ENCODE measurements around the gene COX6A1.
A peak's percentile ranks its signal among the peaks of the same experiment; 100 is the strongest.
"Not testable (repeated sequence)": the region's sequence is repeated elsewhere in the genome, so short reads cannot be mapped to it uniquely, and the experiment has no call there.

COX6A1 gene

DNA sequence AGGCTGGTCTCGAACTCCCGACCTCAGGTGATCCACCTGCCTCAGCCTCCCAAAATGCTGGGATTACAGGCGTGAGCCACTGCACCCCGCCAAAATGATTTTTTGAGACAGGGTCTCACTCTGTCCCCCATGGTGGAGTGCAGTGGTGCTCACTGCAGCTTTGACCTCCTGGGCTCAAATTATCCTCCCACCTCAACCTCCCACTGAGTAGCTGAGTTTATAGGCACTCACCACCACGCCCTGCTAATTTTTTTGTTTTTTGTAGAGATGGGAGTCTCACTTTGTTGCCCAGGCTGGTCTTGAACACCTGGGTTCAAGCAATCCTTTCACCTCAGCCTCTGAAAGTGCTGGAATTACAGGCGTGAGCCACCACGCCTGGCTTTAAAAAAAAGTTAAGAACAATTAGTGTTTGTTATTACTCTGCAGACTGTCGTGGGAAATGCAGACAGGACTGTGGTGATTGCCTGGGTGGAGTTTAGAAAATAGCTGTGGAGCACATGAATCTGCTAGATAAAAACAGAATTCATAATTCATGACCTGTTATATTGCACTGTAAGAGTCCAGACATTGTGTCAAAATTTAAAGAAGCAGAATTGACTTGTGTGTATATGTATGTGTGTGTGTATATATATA is 9.2 kb upstream of the COX6A1 start:
- no peak for DNase-seq

DNA sequence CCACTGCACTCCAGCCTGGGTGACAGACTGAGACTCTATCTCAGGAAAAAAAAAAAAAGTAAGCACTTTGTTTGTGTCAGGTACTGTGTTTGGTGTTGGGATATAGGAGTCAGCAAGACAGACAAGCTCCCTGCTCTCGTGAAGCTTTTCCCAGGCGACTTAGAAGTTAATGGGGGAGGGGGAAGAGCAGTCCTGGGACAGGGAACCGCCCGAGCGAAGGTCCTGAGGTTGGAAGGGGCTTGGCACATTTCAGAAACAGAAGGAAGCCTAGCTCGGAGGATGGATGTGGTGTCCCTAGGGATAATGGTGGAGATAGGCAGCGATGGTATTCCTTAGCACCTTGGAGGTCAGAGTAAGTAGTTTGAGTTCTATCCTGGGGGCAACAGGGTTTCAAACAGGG is 8.5 kb upstream of the COX6A1 start:
- DNase-seq, result no peak

DNA sequence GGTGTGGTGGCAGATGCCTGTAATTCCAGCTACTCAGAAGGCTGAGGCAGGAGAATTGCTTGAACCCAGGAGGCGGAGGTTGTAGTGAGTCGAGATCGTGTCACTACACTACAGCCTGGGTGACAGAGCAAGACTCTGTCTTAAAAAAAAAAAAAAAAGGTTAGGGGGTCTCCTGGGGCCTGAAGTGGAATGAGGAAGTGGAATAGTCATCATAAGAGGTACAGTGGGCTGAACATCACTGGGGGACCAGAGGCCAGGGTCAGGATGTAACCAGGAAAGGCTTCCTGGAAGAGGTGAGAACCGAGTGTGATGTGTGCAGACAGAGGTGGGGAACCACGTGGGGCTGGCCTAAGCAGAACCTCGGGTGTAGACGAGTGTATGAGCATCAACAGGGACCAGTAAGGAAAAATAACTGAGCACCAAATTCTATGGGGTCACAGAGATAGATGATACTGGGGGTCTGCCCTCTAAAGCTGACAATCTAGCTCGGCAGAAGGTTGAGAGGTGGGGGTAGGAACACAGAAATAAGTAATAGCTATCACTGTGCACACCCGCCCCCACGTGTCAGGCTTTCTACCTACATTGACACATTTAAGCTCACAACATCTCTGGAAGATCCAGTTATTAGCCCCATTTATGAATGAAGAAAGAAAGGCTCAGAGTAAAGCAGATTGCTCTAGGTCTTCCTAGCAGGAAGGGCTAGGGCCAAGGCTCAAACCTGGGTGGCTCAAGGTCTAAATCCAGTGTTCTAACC is 5.0 kb upstream of the COX6A1 start:
- DNase-seq, result no peak

DNA sequence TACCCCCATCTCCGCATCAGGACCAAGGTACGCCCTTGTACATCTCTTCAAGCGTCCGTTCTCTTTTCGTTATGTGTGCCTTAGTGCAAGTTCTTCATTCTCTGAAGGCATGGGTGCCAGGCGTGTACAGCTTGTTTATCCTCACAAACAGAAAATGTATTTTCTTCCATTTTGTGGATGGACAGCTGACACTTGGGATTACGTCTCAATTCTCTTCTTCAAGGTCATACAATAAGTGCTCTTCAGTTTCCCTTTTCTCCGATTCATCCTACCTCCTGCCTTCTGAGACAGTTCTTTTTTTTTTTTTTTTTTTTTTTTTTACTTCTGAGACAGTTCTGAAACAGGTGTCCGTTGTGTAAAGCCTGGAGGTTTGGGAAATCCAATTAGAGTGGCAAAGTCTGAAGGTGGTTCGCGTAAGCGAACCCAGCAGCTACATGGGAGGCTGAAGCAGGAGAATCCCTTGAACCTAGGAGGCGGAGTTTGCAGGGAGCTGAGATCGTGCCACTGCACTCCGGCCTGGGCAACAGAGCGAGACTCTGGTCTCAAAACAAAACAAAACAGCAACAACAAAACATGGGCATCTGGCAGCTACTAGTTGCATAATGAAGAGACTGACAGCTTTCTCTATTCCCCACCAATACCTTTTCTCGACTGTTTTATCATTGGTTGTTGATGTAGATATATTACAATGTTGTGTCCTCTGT is 734 bp downstream of the COX6A1 start:
- no peak for DNase-seq

DNA sequence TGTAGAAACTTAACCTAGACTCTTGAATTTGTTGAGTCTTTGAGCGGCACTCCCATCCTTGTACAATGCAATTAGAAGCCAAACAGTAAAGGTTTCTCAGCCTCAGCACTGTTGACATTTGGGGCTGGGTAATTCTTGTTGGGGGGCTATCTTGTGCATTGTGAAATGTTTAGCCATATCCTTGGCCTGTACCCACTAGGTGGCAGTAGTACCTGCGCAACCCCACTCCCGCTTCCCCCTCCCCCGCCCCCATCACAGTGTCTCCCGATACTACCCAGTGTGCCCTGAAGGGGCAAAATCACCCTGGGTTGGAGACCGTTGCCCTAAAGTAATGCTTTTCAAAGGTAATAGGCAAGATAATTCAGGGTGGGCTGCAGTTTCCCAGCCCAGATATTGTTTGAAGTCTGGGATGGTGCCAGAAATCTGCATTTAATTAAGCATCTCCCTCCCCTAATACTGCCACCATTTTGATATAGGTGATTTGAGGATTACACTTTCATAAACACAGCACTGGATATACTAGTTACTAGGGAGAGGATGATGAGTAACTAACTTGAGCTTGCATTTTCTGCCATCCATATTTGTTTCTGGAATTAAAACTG is 1.8 kb downstream of the COX6A1 start:
- DNase-seq, result peak; percentile 21

DNA sequence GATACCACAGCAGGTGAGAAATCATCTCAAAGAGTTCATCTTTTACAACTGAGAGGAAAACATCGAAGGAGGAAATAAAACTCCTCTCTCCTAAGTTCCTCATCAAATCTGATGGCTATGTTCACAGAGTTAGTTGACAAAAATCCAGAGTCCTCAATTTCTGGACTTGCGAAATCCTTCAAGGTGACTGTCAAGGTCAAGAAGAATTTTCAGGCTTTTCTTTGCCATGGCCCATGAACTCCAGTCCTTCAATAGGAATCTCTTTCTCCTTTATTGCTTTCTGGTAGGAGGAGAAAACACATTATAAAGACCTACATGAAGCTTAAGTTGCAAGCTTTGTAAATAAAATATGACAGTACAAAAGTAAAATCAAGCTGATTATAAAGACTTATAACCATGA is 6.8 kb downstream of the COX6A1 start:
- no peak for DNase-seq

DNA sequence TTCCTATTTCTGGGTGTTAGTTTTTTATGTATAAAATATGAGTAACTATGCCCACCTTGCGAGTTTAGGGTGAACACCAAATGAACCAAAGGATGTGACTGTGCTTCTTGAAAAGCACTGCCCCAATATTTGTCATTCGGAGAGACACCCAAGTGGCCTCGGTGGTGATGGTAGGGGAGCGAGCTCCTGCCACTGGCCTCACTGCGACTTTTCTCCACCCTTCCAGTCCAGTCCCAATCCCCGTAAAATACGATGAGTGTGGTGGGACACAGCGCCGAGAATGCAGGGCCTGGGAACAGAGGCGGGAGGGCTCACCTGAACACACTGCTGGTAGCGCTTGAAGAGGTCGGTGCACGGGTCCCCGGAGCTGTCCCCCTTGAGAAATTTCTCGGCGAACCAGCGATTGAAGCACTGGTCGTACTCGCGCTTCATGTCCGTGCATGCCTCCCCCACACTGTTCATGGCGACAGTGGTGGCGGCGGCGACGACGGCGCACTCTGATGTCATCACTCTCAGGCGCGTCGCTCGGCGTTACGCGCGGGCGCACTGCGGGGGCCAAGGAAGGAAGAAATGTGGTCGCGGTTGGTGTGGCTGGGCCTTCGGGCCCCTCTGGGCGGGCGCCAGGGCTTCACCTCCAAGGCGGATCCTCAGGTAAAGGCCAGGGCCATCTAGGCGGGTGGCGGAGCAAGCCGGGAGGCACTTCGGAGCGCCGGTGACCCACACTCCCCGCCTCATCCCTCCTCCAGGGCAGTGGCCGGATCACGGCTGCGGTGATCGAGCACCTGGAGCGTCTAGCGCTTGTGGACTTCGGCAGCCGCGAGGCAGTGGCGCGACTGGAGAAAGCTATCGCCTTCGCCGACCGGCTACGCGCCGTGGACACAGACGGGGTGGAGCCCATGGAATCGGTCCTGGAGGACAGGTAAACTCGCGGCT is 8.3 kb downstream of the COX6A1 start, which contains the start of the genes GATC and TRIAP1:
Gene GATC (plus strand): TSS at position 534 of the 933 bp plus-strand sequence. CDS start 37 bp downstream, at position 571.
Gene TRIAP1 (minus strand): TSS at position 474 of the 933 bp plus-strand sequence. CDS start 12 bp downstream, at position 462.
- DNase-seq, result peak; percentile 54

DNA sequence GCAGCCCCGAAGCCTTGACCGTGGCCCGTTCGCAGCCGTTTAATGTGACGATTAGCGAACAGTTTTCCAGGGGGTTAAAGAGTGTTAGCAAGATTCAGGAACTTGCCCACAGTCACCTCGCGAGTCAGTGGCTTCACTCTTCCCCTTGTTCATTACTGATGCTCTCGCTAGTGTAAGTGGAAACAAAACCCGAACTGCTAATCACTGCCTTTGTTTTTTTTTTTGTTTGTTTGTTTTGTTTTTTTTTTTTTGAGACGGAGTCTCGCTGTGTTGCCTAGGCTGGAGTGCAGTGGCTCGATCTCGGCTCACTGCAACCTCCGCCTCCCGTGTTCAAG is 8.9 kb downstream of the COX6A1 start:
- DNase-seq, result not testable (repeated sequence)

DNA sequence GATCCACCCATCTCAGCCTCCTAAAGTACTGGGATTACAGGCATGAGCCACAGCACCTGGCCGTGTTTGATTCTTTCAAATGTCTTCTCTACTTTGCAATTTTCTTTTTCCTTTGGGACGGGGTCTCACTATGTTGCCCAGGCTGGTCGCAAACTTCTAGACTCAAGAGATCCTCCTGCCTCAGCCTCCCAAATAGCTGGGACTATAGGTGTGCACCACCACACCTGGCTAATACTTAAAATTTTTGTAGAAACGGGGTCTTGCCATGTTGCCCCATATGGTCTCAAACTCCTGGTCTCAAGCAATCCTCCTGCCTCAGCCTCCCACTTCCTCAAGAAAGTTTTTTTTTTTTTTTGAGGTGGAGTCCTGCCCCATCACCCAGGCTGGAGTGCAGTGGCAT is 10.1 kb downstream of the COX6A1 start:
- no peak for DNase-seq

DNA sequence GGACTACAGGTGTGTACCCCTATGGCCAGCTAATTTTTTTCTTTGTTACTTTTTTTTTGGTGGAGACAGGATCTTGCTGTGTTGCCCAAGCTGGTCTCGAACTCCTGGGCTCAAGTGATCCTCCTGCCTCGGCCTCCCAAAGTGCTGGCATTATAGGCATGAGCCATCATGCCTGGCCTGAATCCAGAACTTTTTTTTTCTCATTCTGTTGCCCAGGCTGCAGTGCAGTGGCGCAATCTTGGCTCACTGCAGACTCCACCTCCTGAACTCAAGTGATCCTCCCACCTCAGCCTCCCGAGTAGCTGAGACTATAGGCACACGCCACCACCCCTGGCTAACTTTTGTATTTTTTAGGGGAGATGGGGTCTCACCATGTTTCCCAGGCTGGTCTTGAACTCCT is 14.6 kb downstream of the COX6A1 start:
- not testable (repeated sequence) for DNase-seq

DNA sequence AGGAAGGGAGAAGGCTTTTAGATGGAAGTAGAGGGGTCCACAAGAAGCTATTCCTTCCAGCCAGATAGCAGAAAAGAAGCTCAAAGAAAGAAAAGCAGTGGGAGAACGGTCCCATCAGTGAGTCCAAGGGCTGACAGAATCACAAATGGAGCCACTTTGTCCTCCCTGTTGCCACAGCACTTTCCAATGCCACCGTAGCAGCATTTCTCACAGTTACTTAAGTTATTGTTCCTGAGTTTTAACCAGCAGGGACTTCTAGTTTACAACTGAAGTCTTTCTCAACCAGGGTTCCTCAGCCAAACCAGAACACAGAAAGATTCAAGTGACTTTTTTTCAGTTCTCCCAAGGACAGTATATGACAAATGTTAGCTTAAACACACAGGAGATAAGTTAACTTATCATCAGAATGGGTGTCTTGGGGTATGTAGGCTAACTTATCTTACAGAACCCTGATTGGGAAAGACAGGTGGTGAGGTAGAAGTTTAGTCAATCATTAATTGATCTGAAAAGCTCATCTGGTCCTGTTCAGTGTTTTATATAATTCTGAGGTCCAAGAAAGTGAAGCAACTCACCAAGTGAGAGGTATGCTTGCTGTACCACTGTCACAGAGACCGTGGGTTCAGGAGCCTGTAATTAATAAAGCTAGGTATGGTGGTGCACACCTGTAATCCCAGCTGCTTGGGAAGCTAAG is 15.3 kb downstream of the COX6A1 start:
- DNase-seq, result no peak

DNA sequence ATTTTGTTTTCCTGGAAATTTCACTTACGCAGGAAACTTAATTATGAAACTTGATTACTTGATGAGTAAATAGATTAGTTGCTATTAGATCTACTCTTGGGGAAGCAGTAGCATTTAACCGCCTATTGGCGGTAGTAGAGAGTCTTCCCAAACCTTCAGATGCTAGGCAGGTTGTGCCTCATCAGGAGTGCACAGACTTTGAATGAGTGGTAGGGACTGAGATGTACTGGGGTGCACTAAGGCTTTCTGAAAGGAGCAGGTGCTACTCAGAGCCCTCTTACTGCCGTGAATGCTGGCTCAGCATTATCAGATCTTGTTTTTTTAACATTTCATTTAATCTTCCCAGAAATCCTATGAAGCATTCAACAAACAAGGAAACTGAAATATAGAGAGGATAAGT is 16.1 kb downstream of the COX6A1 start:
- no peak for DNase-seq

DNA sequence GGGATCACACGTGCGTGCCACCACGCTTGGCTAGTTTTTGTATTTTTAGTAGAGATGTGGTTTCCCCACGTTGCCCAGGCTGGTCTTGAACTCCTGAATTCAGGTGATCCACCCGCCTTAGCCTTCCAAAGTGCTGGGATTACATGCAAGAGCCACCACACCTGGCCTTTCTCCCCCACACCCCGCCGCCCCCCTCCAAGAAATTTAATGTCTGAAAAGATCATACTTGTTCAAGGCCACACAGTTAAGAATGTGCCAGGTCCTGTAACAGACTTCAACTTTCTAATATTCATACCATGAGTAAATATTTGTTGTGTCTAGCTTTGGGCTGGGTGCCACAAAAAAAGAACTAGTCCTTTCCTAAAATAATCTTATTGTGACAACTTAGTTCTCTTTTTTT is 17.4 kb downstream of the COX6A1 start:
- no peak for DNase-seq

DNA sequence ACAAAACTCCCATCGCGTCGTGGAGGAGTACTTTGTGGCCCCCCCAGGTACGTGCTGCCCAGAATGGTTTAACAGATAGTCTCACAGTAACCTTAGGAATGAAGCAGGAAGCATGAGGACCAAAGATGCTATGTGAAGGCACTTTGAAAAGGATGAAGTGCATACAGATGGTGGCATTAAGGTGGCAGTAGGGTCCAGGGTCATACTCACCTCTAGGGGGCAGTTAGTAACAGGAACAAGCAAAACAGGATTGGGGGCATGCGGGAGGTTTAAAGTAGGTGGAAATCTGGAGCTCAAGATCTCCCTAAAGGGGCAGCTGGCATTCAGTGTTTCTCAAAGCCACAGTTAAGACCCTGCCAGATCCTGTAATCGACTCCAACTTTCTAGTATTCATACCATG is 19.2 kb downstream of the COX6A1 start:
- no peak for DNase-seq

DNA sequence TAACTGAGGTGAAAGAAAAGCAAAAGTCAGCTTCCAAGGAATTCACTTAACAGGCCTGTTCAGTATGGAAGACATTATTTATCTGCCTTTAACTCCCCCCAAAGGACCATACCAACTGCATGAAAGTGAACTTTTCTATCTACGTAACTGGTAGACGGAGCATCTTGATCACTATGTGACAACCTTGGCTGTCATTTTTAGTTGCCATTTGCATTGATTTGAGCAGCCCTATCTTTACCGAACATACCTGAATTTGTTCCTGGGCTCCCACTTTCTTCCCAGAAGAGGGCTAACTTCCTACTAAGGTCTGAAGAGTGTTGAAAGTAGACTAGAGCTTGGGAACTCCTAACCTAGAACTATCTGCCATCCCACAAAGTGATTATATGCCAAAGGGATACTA is 22.2 kb downstream of the COX6A1 start:
- DNase-seq, result no peak

DNA sequence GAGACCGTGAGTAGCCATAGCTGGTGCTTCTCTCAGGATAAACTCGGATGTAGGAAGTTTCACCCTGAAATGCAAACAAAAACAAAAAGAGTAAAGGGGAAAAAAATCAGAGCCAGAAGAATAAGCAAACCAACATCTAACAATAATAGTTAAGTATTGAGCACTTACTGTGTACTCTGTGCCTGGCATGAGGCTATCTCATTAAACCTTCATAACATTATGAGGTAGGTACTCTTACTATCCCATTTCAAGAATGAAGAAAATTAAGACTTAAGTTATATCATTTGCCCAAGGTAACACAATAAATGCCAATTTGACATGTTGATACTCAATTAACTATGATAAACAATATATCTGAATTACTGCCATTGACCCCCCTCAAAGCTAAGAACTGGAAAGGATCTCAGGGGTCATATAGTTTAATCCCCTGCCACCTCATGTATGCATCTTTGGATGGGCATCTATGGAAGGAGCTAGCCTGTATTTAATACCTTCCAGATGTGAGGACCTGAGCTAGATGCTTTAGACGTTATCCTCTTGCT is 24.3 kb downstream of the COX6A1 start:
- DNase-seq, result no peak

DNA sequence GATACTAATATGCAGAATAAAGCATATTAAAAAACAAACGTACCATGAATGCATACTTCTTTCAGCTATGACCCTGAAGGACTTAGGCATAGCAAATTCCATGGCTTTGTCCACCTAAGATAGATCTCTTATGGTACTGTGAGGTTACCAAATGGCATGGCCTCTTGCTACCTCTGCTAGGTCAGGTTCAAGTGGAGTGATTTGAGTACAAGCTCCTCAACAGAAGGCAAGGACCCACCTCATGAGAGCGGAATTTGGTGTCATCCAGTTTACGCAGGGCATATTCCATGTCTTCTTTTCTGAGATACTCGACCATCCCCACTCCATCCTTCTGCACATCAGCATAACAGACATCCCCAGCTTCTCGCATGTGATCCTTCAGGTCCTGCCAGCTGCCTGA is 25.8 kb downstream of the COX6A1 start:
- DNase-seq, result no peak

DNA sequence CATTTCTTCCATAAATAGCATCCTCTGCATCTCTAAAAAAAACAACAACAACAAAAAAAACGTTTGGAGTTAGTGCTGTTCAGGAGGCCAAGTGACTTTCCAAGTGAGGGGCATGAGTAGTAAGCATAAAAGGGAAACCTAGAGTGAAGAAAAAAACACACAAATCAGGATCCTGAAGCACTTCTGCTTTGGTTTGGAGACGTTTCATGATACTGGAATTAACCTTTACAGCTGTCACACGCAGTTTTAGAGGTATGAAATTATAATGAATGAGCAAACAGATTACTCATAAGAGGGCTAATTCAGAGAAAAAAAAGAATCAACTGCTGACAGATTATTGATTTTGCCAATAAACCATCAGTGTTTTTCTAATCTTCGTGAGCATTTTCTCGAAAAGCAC is 27.8 kb downstream of the COX6A1 start:
- no peak for DNase-seq

DNA sequence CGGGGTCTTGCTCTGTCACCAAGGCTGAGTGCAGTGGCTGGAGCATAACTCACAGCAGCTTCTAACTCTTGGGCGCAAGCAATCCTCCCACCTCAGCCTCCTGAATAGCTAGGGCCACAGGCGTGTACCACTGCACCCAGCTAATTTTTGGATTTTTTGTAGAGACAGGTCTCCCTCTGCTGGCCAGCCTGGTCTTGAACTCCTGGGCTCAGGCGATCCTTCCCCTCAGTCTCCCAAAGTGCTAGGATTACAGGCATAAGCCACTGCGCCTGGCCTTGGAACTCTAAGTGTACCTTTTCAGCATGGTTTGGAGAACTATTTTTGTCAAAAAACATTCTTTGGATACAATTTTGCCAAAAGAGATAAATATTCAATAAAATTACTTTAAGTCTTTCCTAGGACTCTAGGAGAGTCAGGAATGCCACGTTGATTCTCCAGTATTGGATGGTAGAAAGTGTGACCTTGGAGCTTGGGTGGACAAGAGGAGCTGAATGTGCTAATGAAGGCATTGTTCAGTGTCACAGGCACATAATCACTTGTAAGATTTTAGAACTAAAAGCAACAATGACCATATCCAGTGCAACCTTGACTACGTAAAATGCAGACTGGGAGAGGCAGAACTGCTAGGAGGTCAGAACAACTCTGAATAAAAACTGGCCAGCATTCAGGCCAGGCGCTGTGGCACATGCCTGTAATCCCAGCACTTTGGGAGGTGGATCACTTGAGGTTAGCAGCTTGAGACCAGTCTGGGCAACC is 28.8 kb downstream of the COX6A1 start:
- DNase-seq, result no peak

DNA sequence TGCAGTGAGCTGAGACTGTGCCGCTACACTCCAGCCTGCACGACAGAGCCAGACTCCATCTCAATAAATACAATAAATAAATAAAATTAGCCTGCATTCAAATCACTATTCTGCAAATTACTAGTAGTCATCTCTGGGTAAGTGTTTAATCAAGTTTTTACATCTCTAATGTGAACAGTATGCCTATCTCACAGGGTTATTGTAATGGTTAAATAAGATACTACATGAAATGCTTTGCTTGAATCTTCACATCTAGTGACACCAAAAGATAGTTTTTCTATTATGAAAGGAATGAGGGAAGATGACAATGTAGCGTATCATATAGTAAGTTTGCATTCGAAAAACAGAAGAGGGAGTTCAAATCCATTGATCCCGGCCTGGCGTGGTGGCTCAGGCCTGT is 29.5 kb downstream of the COX6A1 start:
- no peak for DNase-seq

DNA sequence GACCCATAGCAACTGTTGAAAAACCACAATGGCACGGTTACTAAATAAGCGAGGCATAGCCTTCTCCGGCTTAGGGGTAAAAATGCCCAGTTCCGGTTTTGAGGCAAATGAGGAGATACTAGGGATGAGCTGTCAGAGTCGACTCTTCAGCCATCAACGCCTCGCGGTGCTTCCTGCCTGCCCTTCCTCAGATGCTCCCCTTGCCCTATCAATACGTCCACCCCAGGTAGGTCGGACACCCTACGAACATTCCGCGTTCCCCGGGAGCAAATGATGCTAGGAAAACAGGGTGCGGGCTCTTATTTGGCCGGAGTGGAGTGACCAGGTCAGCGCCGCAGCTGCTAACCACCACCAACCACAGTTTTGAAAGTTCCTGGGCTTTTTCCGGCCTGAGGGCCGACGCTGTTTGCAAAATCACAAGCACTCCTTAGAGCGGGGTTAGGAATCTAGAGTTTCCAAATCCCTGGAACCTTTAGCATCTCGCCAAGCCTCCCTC is 30.5 kb downstream of the COX6A1 start:
- no peak for DNase-seq

Data from NCI-H1092 (cell line).